ENCODE data around the gene VCAM1.

DNA sequence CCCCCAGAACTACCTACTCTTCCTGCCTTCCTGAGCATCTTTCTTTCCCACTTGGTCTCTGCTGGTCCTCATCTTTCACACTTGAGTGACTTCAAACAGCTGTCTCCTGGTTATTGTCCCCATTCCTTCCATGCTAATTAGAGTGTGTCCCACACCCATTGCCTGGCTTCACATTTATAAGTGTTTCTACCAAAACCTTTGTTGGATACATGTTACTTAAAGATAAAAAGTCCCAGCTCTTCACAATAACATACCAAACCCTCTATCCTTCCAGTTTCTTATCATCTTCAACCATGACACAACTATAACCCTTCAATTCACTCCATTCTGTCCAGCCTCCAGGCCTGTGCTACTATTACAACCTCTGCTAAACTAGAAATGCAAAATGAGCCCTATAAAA is 41.0 kb downstream of the VCAM1 start:
- no peak for TF ChIP-seq ZNF302 (CRISPR knock-in tag; IDR thresholded peaks at IDR 0.05)
- no peak for TF ChIP-seq RFX5 (IDR thresholded peaks at IDR 0.05)
- no peak for TF ChIP-seq HEYL (CRISPR knock-in tag; IDR thresholded peaks at IDR 0.05)
- TF ChIP-seq CTCF (IDR thresholded peaks at IDR 0.05), result no peak

Data from A549 (cell line).